HS-27A (cell line): ENCODE results near the gene HDAC5.
A peak's percentile ranks its signal among the peaks of the same experiment; 100 is the strongest.
"Not testable (repeated sequence)": the region's sequence is repeated elsewhere in the genome, so short reads cannot be mapped to it uniquely, and the experiment has no call there.

Source experiments
- DNase-seq: peaks from one replicate; pipeline ENCODE4 v3.0.0-alpha.2; 2012; ENCODE audit warnings: low read depth, missing footprints

HDAC5 gene

GRCh38 chr17:44123356-44124117 is at the start of gene HDAC5:
TSS of gene HDAC5 (minus strand) at chr17:44123641. CDS start at chr17:44117515, 6,126 bp downstream.
- DNase-seq = peak; percentile 64

- no peak for DNase-seq
Measured at GRCh38 chr17:44171931-44172455, 48.6 kb upstream of the HDAC5 start.

GRCh38 chr17:44170499-44171201 is 47.2 kb upstream of the HDAC5 start, which contains the start of gene ASB16:
TSS of gene ASB16 (plus strand) at chr17:44170704. CDS start at chr17:44170790, 86 bp downstream.
- DNase-seq = no peak

- DNase-seq = no peak
Measured at GRCh38 chr17:44170135-44170498, 46.7 kb upstream of the HDAC5 start.

- no peak for DNase-seq
Measured at GRCh38 chr17:44167181-44167861, 43.9 kb upstream of the HDAC5 start.

- DNase-seq = no peak
Measured at GRCh38 chr17:44164476-44164875, 41.0 kb upstream of the HDAC5 start.

GRCh38 chr17:44159519-44160210 is 36.2 kb upstream of the HDAC5 start:
- no peak for DNase-seq

GRCh38 chr17:44155488-44155887 is 32.0 kb upstream of the HDAC5 start:
- DNase-seq = no peak

- DNase-seq = no peak
Measured at GRCh38 chr17:44152875-44153274, 29.4 kb upstream of the HDAC5 start.

GRCh38 chr17:44149750-44150329 is 26.4 kb upstream of the HDAC5 start:
- DNase-seq = no peak

GRCh38 chr17:44149066-44149465 is 25.6 kb upstream of the HDAC5 start:
- DNase-seq = not testable (repeated sequence)

GRCh38 chr17:44147812-44148211 is 24.4 kb upstream of the HDAC5 start:
- DNase-seq = no peak

GRCh38 chr17:44146375-44147346 is 23.2 kb upstream of the HDAC5 start:
- no peak for DNase-seq

- no peak for DNase-seq
Measured at GRCh38 chr17:44144966-44145739, 21.7 kb upstream of the HDAC5 start.

GRCh38 chr17:44143921-44144320 is 20.5 kb upstream of the HDAC5 start:
- DNase-seq = not testable (repeated sequence)

- peak; percentile 84 for DNase-seq
Measured at GRCh38 chr17:44137891-44138709, 14.7 kb upstream of the HDAC5 start.

- DNase-seq = no peak
Measured at GRCh38 chr17:44134752-44135568, 11.5 kb upstream of the HDAC5 start.
